Endometrium (tissue), 2 donors: ENCODE results near the gene TUBB3.
"Not testable (repeated sequence)": the region's sequence is repeated elsewhere in the genome, so short reads cannot be mapped to it uniquely, and the experiment has no call there.

Source experiments
- FAIRE-seq: peaks from 2 replicates; lab custom pipeline; 2012; peaks lifted over from hg19 to GRCh38; lab: Jason Lieb, UNC
- donor health status: control.
- donor health status: control.

Gene TUBB3

DNA sequence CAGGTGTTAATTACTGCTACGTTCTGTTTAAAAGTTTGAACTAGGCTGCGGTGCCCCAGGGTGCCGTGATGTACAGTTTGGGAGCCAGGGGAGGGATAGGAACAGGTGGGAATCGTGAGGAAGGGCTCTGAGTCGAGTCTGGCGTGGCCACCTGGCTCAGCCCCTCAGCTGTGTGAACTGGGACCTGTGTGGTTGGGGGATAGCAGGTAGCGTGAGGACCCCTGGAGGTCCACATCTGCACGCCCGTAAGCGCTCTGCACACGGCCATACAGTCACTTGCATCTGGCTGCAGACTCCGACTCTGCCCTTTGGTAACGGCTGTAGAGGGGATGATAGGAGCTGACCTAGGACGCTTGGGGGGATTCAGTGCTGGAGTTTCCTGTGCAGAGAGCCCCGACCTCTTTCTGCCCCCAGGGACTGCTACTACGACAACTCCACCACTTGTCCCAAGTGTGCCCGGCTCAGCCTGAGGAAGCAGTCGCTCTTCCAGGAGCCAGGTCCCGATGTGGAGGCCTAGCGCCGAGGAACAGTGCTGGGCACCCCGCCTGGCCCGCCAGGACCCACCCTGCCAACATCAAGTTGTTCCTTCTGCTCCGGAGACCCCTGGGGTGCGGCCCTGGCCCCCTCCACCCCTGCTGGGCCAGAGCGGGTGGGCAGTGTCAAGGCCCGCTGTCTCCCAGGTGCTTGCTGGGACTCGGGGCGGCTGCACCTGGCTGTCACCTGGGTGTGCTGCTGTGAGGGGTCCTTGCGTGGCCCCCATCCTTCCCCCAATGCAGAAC lies 42.5 kb downstream of the TUBB3 start:
- no peak for FAIRE-seq

DNA sequence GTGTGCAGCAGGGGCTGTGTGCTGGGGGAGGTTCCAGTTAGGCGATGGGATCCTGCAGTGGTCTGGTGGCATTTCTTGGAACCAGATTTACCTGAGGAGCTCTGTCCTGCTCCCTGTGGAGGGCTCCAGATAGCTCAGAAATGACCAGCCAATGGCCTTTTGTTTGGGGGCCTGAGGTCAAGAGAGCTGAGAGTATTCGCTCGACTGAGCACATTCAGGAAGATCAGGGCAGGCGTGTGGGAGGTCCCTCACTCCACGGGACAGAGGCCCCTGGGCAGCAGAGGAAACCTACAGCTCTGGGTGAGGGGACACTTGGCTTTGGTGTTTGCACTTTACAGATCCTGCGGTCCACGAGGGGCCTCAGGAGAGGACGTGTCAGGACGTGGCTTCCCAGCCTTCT lies 43.6 kb downstream of the TUBB3 start:
- no peak for FAIRE-seq

DNA sequence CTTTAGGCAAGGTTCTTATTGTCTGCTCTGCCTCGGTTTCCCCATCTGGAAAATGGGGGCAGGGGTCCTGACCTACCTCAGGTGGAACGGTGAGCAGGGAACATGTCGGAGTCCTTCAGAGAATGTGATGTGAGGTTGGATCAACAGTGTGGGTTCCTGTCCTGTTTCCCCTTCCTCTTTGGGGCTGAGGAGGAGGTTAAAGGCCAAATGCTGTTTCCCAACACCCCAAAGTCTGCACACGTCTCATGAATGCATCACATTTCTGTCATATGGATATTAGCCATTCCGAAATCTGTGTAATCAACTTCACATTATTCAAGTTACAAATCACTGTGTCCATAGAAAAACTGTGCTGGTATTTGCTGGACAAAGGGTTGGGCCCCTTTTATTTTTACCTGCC lies 44.3 kb downstream of the TUBB3 start:
- not testable (repeated sequence) for FAIRE-seq

DNA sequence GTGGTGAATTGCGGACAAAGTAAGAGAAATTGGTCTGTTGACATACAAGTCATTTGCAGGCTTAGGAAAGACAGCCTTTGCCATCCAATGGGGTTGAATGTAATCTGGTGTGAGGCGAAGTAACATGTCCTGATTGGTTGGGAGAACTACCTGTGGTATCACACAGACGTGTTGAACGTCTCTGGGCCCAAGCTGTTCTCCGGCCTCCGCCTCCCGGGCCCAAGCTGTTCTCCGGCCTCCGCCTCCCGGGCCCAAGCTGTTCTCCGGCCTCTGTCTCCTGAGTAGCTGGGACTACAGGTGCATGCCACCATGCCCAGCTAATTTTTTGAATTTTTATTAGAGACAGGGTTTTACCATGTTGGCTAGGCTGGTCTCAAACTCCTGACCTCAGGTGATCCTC lies 44.9 kb downstream of the TUBB3 start:
- FAIRE-seq, result not testable (repeated sequence)

DNA sequence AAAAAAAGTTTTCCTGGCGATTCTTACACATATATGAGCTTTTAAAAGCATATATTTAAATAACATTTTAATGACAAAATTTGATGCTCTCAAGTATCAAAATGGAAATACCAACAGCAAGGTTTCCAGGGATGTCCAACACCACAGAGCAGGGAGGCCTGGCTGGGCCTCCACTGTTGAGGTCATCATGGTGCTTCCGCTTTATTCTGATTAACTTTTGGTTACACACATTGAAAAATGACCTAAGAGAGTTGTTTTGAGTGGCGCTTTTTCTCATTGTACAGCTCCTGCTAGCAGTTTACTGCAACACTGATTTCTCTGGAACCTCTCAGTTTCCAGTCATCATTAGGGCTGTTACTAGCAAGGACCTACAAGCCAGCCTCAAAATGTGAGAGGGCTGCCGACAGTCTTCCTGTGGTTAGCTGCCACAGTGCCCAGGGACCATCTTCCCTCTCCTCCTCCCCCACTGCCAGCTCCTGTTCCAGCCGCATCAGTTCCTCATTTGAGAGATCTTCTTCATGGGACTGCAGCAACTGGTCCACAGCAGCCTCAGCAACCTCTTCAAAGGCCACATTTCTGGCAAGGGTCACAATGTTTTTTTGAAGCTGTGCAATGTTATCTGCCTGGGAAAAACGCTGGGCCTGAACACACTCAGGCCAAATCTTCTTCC lies 46.7 kb downstream of the TUBB3 start:
- no peak for FAIRE-seq

DNA sequence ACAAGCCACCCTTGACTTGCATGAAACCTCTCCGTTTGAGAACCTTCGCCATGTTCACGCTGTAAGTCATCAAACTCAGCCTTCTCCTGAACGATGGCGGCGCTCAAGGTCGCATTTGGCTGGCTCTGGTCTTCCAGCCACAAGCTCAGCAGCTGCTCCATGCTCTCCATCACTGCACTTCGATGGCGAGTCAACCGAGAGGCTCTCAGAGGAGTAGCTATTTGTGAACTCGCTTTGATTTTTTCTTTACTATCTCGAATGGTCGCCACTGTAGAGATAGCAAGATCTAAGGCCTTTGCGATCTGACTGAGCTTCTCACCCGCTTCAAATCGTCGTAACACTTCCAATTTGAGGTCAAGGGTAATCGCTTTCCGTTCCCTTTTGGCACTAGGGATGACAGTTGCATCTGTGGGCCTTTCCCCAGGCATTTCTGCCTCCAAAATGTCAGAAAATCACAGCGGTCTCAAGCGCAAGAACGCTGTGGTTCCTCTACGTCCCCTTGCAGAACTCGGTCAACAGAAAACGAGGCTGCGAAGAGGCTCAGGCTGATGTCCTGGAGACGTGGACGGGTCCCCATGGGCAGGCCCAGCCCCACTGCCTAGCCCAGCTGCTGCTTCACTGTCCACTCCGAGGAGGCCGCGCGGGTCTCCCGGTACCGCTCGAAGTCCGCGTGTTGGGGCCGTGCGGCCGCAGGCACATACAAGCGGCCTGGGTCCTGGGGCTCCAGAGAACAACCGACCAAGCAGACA lies 48.5 kb downstream of the TUBB3 start:
- FAIRE-seq, result no peak

DNA sequence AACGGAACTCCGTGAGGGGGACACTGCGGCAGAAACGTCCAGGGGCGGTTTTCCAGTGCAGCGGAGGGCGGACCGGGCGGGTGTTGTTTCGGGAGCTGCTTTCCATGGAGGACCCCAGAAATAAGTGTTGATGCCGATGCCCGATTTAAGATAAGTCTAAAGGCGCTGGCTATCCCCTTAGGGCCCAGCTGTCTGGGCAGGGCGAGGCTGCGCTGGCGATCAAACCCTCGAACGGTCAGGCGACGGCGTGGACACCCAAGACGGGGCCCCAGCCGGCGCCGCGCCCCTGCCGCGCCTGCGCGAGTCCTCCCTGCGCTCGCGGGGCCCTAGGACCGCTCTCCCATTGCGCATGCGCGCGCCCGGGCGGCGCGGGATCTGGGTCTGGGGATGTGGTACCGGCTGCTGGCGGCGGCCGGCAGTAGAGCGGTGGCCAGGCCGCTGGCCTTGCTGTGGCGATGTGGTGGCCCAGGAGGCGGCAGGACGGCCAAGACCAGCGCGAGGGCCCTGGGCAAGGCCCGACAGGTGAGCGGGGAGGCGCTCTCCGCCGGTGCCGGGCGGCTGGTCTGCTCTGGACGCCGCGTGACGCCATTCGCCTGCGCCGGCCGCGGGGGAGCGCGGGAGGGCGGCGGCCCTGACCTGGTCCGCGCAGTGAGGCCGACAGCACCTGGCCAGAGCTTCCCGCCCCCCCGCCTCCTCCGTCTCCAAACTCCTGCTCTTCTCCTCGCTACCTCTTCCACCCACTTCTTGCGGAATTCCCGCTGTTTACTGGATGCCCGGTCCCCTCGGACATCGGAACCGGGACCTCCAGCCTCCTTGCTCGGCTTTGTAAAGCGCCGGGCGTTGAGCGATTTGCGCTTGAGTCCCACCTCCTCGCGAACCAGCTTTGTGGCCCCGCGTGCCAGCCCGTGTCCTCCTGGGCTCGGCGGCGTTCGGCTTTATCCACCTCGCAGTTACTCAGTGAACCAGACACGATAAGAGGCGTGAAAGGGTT lies 49.4 kb downstream of the TUBB3 start:
- FAIRE-seq, result no peak

DNA sequence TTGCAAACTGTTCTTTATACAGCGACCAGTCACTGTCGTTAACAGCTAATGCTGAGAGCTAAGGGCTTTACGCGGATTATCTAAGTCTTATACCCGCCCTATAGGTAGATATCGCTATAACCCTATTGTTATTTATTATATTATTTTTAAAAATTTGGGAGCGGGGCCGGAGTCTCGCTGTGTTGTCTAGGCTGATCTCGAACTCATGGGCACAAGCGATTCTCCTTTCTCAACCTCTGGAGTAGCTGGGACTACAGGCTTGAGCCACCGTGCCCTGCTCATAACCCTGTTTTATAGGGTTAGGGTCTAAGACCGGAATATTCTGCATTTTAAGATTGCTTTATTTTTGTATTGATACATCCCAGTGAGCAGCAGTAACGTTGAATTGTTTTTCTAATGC lies 50.1 kb downstream of the TUBB3 start:
- FAIRE-seq, result no peak

DNA sequence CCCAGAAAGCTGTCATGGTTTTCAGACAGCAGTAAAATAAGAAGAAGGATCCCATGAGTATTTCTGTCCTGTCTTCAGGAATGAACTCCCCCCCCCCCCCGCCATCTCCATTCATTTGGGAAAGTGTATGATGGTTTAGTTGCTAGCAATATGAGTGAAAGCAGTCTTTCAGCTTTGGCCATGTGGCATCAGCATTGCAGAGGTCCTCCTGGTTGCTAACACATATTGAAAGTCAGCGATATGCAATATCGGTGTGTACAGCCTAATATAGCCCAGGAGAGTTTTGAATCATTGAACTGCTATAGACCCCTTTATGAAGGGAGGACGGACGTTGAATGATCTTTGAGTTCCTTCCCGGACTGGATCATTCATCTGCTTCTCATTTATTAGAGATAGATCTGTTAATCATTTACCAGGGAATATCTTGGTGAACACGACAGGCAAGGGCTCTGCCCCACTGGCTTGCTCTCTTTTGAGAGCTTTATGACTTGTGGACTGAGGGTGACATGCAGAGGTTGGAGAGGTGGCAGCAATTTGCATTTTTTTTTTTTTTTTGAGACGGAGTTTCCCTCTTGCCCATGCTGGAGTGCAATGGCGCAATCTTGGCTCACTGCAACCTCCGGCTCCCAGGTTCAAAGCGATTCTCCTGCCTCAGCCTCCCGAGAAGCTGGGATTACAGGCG lies 50.7 kb downstream of the TUBB3 start:
- FAIRE-seq, result no peak

DNA sequence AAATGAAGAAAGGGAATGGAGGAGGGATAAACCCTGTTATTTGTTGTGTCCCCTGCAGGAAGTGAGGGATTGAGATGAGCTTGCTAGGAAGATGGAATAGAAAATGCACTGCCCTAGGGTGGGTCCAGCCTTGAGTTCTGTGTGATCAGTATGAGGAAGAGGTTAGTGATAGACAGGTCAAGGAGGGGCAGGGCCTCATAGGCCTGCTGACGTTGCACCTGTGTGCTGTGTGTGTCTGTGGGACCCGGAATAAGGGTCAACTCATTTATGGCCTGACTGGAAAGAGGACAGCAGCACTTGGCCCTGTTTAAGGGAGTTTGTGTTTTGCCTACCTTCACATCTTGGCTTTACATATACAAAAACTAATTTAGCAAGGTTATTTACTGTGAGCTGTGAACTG lies 51.7 kb downstream of the TUBB3 start:
- no peak for FAIRE-seq

DNA sequence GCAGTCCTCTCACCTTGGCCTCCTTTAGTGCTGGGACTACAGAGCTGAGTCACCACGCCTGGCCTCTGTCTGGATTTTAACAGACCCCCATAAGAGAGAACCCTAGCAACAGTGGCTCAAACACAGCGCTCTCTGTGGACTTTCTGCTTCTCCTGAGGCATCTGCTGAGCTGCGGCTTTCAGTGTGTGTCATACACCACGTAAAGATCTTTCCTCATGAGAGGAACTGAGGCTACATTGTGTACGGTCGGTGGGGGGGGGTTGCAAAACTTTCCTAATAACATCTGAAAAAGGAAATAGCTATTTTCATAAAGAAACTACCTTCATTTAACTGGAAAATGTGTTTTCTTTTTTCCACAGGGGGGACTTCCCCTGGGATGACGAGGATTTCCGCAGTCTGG lies 58.3 kb downstream of the TUBB3 start:
- no peak for FAIRE-seq

DNA sequence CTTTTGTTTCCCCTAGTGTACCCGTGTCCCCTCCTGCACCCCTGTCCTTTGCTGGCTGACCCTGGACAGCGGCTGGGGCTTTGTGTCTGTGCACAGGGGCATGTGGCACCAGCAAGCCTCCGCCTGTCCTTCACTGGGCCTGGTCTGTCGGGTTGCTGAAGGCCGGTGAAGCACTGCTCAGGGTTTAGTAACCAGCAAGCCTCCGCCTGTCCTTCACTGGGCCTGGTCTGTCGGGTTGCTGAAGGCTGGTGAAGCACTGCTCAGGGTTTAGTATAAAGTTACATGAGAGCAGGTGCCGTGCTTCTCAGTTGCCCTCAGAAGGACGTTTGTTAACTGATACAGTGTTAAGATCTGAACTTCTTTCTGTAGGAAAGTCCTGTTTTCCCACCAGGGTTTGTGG lies 59.2 kb downstream of the TUBB3 start:
- no peak for FAIRE-seq

DNA sequence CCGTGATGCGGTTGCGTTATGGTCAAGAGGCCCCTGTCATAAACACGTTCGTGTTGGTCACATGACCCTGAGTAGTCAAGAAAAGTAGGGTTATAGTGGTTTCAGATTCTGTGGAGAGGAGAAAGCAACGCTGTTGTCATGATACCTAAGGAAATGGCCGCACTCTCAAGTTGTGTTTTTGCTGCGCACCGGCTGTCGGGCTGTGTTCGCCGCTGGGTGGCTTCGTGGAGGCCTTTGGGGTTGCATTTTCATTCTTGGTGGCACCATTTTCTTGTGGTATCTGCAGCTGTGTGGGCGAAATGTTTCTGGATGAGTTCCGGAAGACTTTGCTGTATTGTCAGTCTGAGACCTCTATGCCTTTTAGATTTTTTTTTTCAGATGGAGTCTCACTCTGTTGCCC lies 60.4 kb downstream of the TUBB3 start:
- no peak for FAIRE-seq

DNA sequence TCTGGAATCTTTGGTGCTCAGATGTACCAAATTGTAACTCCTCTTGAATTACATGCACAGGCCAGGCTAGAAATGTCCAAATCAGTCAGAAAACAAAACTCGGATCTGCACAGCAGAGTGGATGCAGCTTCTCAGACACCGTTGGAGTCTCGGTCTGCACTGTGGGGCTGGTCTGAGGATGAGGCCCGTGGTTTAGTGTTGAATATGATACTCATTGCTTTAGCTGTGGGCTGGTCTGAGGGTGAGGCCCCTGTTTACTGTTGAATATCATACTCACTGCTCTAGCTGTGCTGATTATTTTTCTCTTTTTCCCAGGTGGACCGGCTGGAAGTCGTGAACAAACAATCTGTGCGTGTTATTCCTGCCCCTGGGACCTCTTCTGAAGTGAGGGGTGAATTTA lies 61.1 kb downstream of the TUBB3 start:
- no peak for FAIRE-seq

DNA sequence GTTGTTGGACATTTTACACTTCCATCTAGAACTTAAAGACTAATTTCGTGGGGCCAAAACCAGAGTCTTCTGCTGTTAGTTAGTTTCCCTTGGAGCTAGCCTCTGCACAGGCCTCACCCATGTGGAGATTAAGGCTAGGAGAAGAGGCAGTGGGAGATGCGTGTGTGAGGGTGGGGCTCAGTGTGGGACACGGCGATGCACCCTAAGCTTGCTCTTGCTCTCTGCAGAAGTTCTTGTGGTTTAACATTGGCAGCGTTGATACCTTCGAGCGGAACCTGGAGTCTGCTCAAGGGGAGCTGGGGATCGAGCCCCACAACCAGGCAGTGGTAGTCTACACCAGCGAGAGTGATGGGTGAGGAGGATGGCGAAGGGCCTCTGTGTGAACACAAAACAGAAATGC lies 62.1 kb downstream of the TUBB3 start:
- FAIRE-seq, result no peak
